RWPE2 (cell line): Measurements from ENCODE around the gene C5.

Experiments used
- ATAC-seq: fragments of 200-7000 bp; cut with Tn5 transposase; 3 replicates; pipeline ENCODE4 v1.9.1; 2021; ENCODE audit warnings: low read depth
- DNase-seq: peaks from one replicate; pipeline ENCODE4 v3.0.0-alpha.2; 2020; ENCODE audit warnings: low spot score
- H3K27ac ChIP-seq: fragments of 450-650 bp; 2 replicates; pipeline ENCODE4 v1.5.1; 2017; ENCODE audit warnings: mild to moderate bottlenecking; ENCODE audit not compliant: poor library complexity, severe bottlenecking
- H3K27me3 ChIP-seq: fragments of 250-450 bp; sonication (Bioruptor Pico); 2 replicates; pipeline ENCODE4 v1.5.1; 2021; ENCODE audit warnings: mild to moderate bottlenecking, moderate library complexity; ENCODE audit not compliant: insufficient read depth, poor library complexity, severe bottlenecking
- H3K36me3 ChIP-seq: fragments of 250-450 bp; sonication (Bioruptor Pico); 2 replicates; pipeline ENCODE4 v1.5.1; 2020; ENCODE audit warnings: low read depth, mild to moderate bottlenecking, moderate library complexity
- H3K4me1 ChIP-seq: fragments of 250-450 bp; sonication (Bioruptor Pico); 2 replicates; pipeline ENCODE4 v1.5.1; 2021; ENCODE audit warnings: mild to moderate bottlenecking, moderate library complexity; ENCODE audit not compliant: insufficient read depth, poor library complexity, severe bottlenecking
- H3K4me3 ChIP-seq: fragments of 250-450 bp; sonication (Bioruptor Pico); 2 replicates; pipeline ENCODE4 v1.5.1; 2021; ENCODE audit warnings: mild to moderate bottlenecking, moderate library complexity; ENCODE audit not compliant: severe bottlenecking
- H3K9me3 ChIP-seq: fragments of 250-450 bp; sonication (Bioruptor Pico); 2 replicates; pipeline ENCODE4 v1.5.1; 2021; ENCODE audit warnings: mild to moderate bottlenecking, moderate library complexity; ENCODE audit not compliant: severe bottlenecking
- TF ChIP-seq, protein P1 (sequence below): fragments of 450-650 bp; IDR thresholded peaks from one replicate; pipeline ENCODE4 v1.5.1; 2017; ENCODE audit warnings: mild to moderate bottlenecking, moderate library complexity; ENCODE audit not compliant: poor library complexity, severe bottlenecking

C5 gene

DNA sequence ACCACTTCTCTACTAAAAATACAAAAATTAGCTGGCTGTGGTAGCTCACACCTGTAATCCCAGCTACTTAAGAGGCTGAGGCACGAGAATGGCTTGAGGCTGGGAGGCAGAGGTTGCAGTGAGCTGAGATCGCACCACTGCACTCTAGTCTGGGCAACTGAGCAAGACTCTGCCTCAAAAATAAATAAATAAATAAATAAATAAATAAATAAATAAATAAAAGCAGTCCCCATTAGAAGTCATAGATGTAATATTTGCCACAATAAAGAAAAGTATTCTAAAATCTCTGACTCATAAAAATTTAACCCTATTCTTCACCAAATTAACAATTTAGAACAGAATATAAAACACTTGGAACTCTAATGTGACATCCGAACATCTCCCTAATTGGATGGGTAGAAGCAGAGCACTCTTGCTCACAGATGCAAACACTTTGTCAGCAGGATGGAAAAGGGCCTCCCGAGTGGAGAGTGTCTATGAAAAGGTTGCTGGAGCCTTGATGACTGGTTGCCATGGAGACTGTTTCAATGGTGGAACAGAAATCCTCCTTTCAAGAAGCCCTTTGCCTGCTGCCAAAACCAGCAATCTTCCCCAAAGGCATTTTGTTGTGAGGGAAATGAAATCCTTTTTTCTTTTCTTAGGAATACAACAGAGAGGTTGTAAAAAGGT is 84.6 kb downstream of the C5 start:
- TF ChIP-seq, protein P1, sequence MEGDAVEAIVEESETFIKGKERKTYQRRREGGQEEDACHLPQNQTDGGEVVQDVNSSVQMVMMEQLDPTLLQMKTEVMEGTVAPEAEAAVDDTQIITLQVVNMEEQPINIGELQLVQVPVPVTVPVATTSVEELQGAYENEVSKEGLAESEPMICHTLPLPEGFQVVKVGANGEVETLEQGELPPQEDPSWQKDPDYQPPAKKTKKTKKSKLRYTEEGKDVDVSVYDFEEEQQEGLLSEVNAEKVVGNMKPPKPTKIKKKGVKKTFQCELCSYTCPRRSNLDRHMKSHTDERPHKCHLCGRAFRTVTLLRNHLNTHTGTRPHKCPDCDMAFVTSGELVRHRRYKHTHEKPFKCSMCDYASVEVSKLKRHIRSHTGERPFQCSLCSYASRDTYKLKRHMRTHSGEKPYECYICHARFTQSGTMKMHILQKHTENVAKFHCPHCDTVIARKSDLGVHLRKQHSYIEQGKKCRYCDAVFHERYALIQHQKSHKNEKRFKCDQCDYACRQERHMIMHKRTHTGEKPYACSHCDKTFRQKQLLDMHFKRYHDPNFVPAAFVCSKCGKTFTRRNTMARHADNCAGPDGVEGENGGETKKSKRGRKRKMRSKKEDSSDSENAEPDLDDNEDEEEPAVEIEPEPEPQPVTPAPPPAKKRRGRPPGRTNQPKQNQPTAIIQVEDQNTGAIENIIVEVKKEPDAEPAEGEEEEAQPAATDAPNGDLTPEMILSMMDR: no peak
- Histone ChIP-seq H3K36me3 (no peaks in the 10 kb centered on the region), H3K4me3 (no peak overlapping the region), H3K27ac (no peak overlapping the region), H3K4me1 (no peaks in the 10 kb centered on the region), H3K9me3 (no peaks in the 10 kb centered on the region), H3K27me3 (no peaks in the 10 kb centered on the region)
- DNase-seq: no peak
- no peak for ATAC-seq

DNA sequence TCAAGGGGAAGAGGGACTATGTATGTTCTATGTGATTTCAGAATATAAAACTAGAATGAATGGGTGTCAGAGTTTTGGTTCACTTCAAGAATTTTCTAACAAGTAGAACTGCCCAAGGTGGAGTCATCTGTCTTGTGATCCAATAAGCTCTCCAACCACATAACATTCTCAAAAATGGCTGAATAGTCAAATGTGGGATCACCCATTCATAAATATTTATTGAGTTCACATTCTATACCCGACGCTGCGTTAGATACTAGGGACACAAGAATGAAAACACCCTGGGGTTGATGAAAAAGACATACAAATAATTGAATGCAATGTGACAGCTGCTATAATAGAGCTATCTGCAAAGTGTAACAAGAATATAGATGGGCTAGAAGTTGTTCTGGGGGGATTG is 88.1 kb downstream of the C5 start:
- Histone ChIP-seq H3K9me3 (no peaks in the 10 kb centered on the region), H3K4me1 (no peaks in the 10 kb centered on the region), H3K27ac (no peak overlapping the region), H3K4me3 (no peak overlapping the region), H3K27me3 (no peaks in the 10 kb centered on the region), H3K36me3 (no peaks in the 10 kb centered on the region)
- TF ChIP-seq, protein P1: no peak
- DNase-seq (no peak), ATAC-seq (no peak)

DNA sequence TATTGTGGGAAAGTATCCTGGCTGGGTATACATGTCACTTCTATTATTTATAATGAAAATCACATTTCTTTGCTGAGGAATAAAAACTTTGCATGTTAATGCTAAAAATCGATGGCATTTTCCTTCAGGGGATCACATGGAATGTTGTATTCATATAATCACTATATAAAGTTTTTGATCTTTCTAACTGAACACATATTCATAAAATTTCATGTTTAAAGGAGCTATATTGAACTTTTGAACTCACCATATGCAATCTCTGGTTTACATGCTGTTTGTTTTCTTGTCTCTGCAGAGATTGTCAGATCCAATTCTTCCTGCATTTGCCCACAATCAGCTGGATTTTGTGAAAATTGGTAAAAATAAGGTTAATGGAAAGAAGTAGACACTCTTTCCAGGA is 90.1 kb downstream of the C5 start:
- H3K4me3 ChIP-seq: no peak overlapping the region
- DNase-seq (no peak), ATAC-seq (no peak)
- H3K9me3 ChIP-seq: no peaks in the 10 kb centered on the region
- no peaks in the 10 kb centered on the region for H3K4me1 ChIP-seq
- no peak overlapping the region for H3K27ac ChIP-seq
- H3K27me3 ChIP-seq: no peaks in the 10 kb centered on the region
- TF ChIP-seq, protein P1: no peak
- no peaks in the 10 kb centered on the region for H3K36me3 ChIP-seq

DNA sequence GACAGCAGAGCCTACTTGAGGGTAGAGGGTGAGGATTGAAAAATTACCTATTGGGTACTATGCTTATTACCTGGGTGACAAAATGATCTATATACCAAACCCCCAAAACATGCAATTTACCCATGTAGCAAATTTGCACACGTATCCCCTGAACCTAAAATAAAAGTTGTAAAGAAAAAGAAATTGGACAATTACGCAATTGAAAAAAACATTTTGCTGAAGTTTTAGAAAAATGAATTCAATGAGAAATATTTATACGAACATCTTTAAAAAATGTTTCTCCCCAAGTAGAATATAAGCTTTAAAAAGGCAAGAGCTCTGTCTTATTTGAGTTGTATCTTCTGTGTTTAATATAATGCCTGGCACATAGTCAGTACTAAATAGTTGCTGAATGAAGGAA is 93.2 kb downstream of the C5 start:
- TF ChIP-seq, protein P1: no peak
- H3K9me3 ChIP-seq: no peaks in the 10 kb centered on the region
- H3K27me3 ChIP-seq: no peaks in the 10 kb centered on the region
- no peak overlapping the region for H3K4me3 ChIP-seq
- DNase-seq (no peak), ATAC-seq (no peak)
- H3K36me3 ChIP-seq: no peaks in the 10 kb centered on the region
- H3K4me1 ChIP-seq: no peaks in the 10 kb centered on the region
- no peak overlapping the region for H3K27ac ChIP-seq

DNA sequence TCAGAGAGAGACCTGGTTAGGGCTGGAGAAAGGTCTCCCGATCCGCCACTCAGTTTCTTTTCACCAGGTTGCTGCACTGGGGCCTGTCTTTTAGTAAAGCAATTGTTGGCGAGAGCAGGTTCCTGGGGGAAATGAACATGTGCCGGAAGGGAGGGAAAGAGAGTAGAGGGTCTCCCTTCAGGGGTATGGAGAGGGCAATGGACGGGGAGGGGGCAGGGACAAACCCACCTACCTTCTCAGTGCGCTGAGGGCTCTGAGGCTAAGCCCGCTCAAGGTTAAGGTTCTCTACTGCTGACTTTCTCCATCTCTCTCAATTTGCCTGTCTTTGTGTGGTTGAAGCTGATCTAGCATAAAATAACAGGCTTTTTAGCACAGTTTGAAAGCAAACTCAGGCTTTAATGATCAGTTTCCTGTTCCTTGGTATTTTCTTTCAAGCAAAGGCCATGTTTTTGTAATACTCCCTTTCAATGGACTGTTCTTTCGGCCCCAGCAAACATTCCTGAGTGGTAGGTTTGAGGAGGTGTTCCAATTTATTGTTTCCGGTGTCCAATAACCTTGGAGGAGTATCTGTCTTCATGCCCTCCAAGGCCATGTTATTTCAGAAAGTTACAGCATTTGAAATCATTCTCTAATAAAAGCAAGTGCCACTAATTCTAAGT is 98.0 kb downstream of the C5 start:
- ATAC-seq: no peak
- no peak overlapping the region for H3K27ac ChIP-seq
- H3K4me3 ChIP-seq: no peak overlapping the region
- H3K4me1 ChIP-seq: no peaks in the 10 kb centered on the region
- DNase-seq: no peak
- H3K9me3 ChIP-seq: no peaks in the 10 kb centered on the region
- no peaks in the 10 kb centered on the region for H3K36me3 ChIP-seq
- TF ChIP-seq, protein P1: no peak
- no peaks in the 10 kb centered on the region for H3K27me3 ChIP-seq
